NCI-H2171 treated with DMSO at 0.1 percent for 48 hours (cell line): ENCODE results near the gene NCAM1.

ENCODE experiments used
- DNase-seq: peaks from one replicate; lab custom pipeline; 2025; lab: John Stamatoyannopoulos, UW

Gene NCAM1

GRCh38 chr11:113133071-113133470, 171.9 kb downstream of the NCAM1 start:
- DNase-seq: no peak

- no peak for DNase-seq
Measured at GRCh38 chr11:113134626-113135025, 173.4 kb downstream of the NCAM1 start.

GRCh38 chr11:113137713-113138529, 176.7 kb downstream of the NCAM1 start:
- DNase-seq: peak; percentile 87

GRCh38 chr11:113138731-113139130, 177.5 kb downstream of the NCAM1 start:
- peak; percentile 20 for DNase-seq

- no peak for DNase-seq
Measured at GRCh38 chr11:113141010-113141409, 179.8 kb downstream of the NCAM1 start.

- DNase-seq: peak; percentile 69
Measured at GRCh38 chr11:113142508-113142907, 181.3 kb downstream of the NCAM1 start.

GRCh38 chr11:113147249-113147648, 186.0 kb downstream of the NCAM1 start:
- peak; percentile 57 for DNase-seq

GRCh38 chr11:113148076-113148475, 186.9 kb downstream of the NCAM1 start:
- no peak for DNase-seq

- no peak for DNase-seq
Measured at GRCh38 chr11:113148652-113149051, 187.4 kb downstream of the NCAM1 start.

- no peak for DNase-seq
Measured at GRCh38 chr11:113151521-113151920, 190.3 kb downstream of the NCAM1 start.

GRCh38 chr11:113152500-113152899, 191.3 kb downstream of the NCAM1 start:
- DNase-seq: no peak

- no peak for DNase-seq
Measured at GRCh38 chr11:113153847-113154246, 192.6 kb downstream of the NCAM1 start.

- DNase-seq: no peak
Measured at GRCh38 chr11:113159988-113160807, 199.0 kb downstream of the NCAM1 start.

- no peak for DNase-seq
Measured at GRCh38 chr11:113160808-113161124, 199.5 kb downstream of the NCAM1 start.

- DNase-seq: peak; percentile 31
Measured at GRCh38 chr11:113161711-113162591, 200.7 kb downstream of the NCAM1 start.

- no peak for DNase-seq
Measured at GRCh38 chr11:113162592-113162962, 201.4 kb downstream of the NCAM1 start.

- no peak for DNase-seq
Measured at GRCh38 chr11:113163291-113164030, 202.2 kb downstream of the NCAM1 start.

GRCh38 chr11:113166280-113166679, 205.1 kb downstream of the NCAM1 start:
- no peak for DNase-seq

- DNase-seq: no peak
Measured at GRCh38 chr11:113167599-113167998, 206.4 kb downstream of the NCAM1 start.

- DNase-seq: peak; percentile 17
Measured at GRCh38 chr11:113168354-113169342, 207.4 kb downstream of the NCAM1 start.
